Common myeloid progenitor, CD34-positive (primary cell): ENCODE data around the gene LRRC71.

ENCODE experiments used
- CTCF ChIA-PET: fragments of 350-600 bp; sonication (Branson Sonifier 250); formaldehyde crosslinking; loops from one replicate; lab custom pipeline; 2021; ENCODE audit warnings: antibody characterized with exemption; lab: Charles Lee
- POLR2A ChIA-PET: fragments of 350-600 bp; sonication (Branson Sonifier 250); formaldehyde crosslinking; loops from one replicate; lab custom pipeline; 2021; ENCODE audit warnings: antibody characterized with exemption; lab: Charles Lee
- DNase-seq, 3 donors: peaks; one replicate each; pipeline versions ENCODE4 v3.0.0 to v3.0.0-alpha.2; 2013
- H3K27ac ChIP-seq, 2 experiments: 1 replicate in 1 of 2; 2 replicates in 1 of 2; pipeline ENCODE4 v1.7.0; 2013; ENCODE audit warnings: inconsistent platforms in 2 of 2, low read length in 2 of 2, mild to moderate bottlenecking in 2 of 2, low read depth in 1 of 2, moderate library complexity in 1 of 2; ENCODE audit not compliant: severe bottlenecking in 2 of 2, insufficient read depth in 1 of 2, poor library complexity in 1 of 2
- H3K27me3 ChIP-seq, 5 experiments: replicated peaks in 2 of 5; 1 replicate in 3 of 5; 2 replicates in 2 of 5; pipeline versions ENCODE4 v1.6.1 to v1.7.0; 2013; ENCODE audit warnings: low read length in 4 of 5, mild to moderate bottlenecking in 2 of 5, moderate library complexity in 2 of 5, inconsistent platforms in 1 of 5; ENCODE audit not compliant: insufficient read depth in 5 of 5, control insufficient read depth in 4 of 5
- H3K36me3 ChIP-seq, 4 experiments: 1 replicate in 2 of 4; 2 replicates in 2 of 4; pipeline versions ENCODE4 v1.6.1 to v1.7.0; 2013; ENCODE audit warnings: low read length in 3 of 4, control low read depth in 1 of 4, mild to moderate bottlenecking in 1 of 4; ENCODE audit not compliant: control insufficient read depth in 4 of 4, insufficient read depth in 4 of 4
- H3K4me1 ChIP-seq, 4 experiments: 1 replicate in 3 of 4; 2 replicates in 1 of 4; pipeline versions ENCODE4 v1.6.1 to v1.7.1; 2013; ENCODE audit warnings: low read length in 3 of 4, mild to moderate bottlenecking in 3 of 4, control low read depth in 1 of 4, inconsistent platforms in 1 of 4, moderate library complexity in 1 of 4; ENCODE audit not compliant: control insufficient read depth in 4 of 4, insufficient read depth in 4 of 4; ENCODE audit errors: control extremely low read depth in 1 of 4
- H3K4me3 ChIP-seq, 7 experiments: 1 replicate in 4 of 7; 2 replicates in 3 of 7; pipeline versions ENCODE4 v1.5.1 to v1.7.0; 2013; ENCODE audit warnings: mild to moderate bottlenecking in 7 of 7, low read length in 6 of 7, moderate library complexity in 6 of 7, inconsistent platforms in 2 of 7, low read depth in 2 of 7, control low read depth in 1 of 7; ENCODE audit not compliant: insufficient read depth in 4 of 7, control insufficient read depth in 1 of 7; ENCODE audit errors: extremely low read depth in 1 of 7
- H3K9me3 ChIP-seq, 5 experiments: 1 replicate in 4 of 5; 2 replicates in 1 of 5; pipeline versions ENCODE4 v1.6.1 to v1.7.1; 2013; ENCODE audit warnings: low read length in 4 of 5, mild to moderate bottlenecking in 2 of 5, inconsistent platforms in 1 of 5, low read depth in 1 of 5, moderate library complexity in 1 of 5; ENCODE audit not compliant: control insufficient read depth in 4 of 5, insufficient read depth in 2 of 5; ENCODE audit errors: control extremely low read depth in 1 of 5
- WGBS: methylation state at CpG from one replicate; pipeline ENCODE4 v1.1.5; 2013; ENCODE audit not compliant: insufficient coverage; 5-methylcytosine and 5-hydroxymethylcytosine counted together

Gene LRRC71

DNA sequence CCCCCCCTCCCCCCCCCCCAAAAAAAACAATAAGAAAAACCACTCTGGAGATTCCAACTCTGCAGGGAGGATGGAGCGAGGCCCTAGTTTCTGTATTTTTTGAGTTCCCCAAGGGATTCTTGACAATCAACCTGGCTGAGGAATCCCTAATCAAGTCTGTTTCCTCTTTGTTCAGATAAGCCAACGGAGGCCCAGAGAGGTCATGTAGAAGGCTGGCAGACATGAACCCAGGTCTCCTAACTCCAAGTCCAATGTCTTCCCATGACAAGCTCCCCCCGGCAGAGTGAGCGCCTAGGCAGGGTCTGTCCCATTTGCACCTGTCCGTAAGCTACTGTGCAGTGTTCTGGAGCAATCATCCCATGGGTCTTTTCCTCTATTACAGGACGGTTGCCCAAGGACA lies 39.5 kb downstream of the LRRC71 start:
- H3K36me3 ChIP-seq: peaks cover 6 to 60% (median 24%) of the 10 kb centered on the region in 4 experiments

DNA sequence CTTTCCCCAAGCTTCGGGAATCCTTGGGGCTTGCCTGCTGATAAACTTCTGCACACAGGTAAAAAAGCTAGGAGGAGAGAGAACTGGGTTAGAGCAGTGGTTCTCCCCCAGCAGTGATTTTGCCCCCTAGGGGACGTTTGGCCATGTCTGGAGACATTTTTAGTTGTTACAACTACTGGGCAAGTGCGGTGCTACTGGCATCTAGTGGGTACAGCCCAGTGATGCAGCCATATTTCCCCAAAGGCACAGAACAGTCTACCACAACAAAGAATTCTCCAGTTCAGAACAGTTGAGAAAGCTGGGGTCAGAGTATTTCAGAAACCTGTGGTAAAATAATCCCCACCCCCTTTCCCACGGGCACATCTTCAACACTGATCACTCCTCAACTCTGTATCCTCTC lies 41.3 kb downstream of the LRRC71 start:
- ChIA-PET CTCF (interaction anchor here (0.7 to 2.7 kb wide), 4 partner anchors 9 to 51 kb away, joined by 3 to 7 read pairs (median 4); no protein-coding TSS in a partner anchor), POLR2A (no interaction called here)
- peak; percentile 30 to 52 (median 44) for DNase-seq
- 83% methylated on average over 2 of the region's 4 CpGs for WGBS
- Histone ChIP-seq H3K36me3 (peaks cover 6 to 51% (median 11%) of the 10 kb centered on the region in 4 experiments), H3K27ac (no peak overlapping the region), H3K27me3 (no peaks in the 10 kb centered on the region), H3K4me1 (peaks cover 0 to 38% (median 21%) of the 10 kb centered on the region in 4 experiments), H3K9me3 (no peaks in the 10 kb centered on the region), H3K4me3 (no peak overlapping the region)

More for the DNA sequence above, 39.5 kb downstream of the LRRC71 start:
- Histone ChIP-seq H3K27me3 (no peaks in the 10 kb centered on the region), H3K4me1 (peaks cover 0 to 38% (median 21%) of the 10 kb centered on the region in 4 experiments), H3K9me3 (no peaks in the 10 kb centered on the region), H3K4me3 (no peak overlapping the region), H3K27ac (no peak overlapping the region)
- 74% methylated on average over 6 of the region's 6 CpGs for WGBS
- peak; percentile 20 to 62 (median 48) for DNase-seq
- CTCF ChIA-PET: interaction anchor here (0.8 to 3.1 kb wide), 10 partner anchors 10 to 114 kb away, joined by 3 to 12 read pairs (median 4); no protein-coding TSS in a partner anchor
- POLR2A ChIA-PET: interaction anchor here (0.7 kb wide), 1 partner anchor 7 kb away, joined by 3 read pairs; no protein-coding TSS in a partner anchor

DNA sequence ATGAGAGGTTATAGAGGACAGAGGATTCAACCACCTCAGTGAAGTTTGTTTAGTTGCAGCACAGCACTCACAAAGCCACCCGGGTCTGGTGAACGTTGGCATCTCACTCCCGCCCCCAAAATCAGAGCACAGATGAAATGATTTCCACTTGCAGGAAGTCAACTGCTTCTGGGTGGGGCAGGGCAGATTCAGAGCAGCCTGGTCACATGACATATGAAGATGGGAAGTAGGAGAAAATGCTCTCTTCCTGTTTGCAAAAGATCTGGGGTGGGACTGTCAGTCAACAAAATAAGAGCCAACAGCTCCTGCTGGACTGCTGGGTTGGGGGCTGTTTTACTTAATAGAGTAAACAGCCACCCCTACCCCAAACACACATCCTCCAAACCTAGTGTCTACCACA lies 43.2 kb downstream of the LRRC71 start:
- no peak overlapping the region for H3K27ac ChIP-seq
- ChIA-PET CTCF (interaction anchor here (1.9 kb wide), 1 partner anchor 111 kb away, joined by 6 read pairs; no protein-coding TSS in a partner anchor), POLR2A (no interaction called here)
- peak in 2 of 3 donors; percentile 29 to 49 for DNase-seq
- peak overlapping the region in 1 of 7 experiments; percentile 43 for H3K4me3 ChIP-seq
- H3K4me1 ChIP-seq: peaks cover 0 to 26% (median 13%) of the 10 kb centered on the region in 4 experiments
- no peaks in the 10 kb centered on the region for H3K9me3 ChIP-seq
- H3K36me3 ChIP-seq: peaks cover 2 to 45% (median 14%) of the 10 kb centered on the region in 4 experiments
- H3K27me3 ChIP-seq: no peaks in the 10 kb centered on the region
- WGBS: 7% methylated on average over 3 of the region's 3 CpGs

DNA sequence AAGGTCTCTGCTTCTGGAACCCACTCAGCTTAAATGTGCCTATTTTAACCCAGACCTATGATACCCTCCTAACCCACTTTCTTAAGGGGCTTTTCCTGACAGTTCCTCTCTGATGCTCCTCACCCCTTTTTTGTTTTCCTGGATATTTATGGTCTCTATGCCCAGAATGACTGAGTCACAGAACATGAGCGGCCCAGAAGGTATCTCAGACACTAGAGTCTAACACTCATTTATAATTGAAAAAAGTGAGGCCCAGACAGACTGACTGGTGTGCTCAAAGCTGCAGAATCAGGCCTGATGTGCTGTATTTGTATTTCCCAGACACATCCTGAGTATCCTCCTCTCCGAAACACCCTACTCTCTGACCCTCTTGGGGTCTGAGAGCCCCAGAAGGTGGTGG lies 44.0 kb downstream of the LRRC71 start:
- WGBS: 100% methylated on average over 1 of the region's 2 CpGs
- no peak for DNase-seq
- H3K4me3 ChIP-seq: no peak overlapping the region
- H3K27ac ChIP-seq: no peak overlapping the region
- no peaks in the 10 kb centered on the region for H3K9me3 ChIP-seq
- H3K27me3 ChIP-seq: no peaks in the 10 kb centered on the region
- ChIA-PET CTCF (interaction anchor here (0.6 to 1.9 kb wide), 3 partner anchors 22 to 407 kb away, joined by 3 to 6 read pairs (median 3); no protein-coding TSS in a partner anchor), POLR2A (no interaction called here)
- H3K4me1 ChIP-seq: peaks cover 0 to 18% (median 9%) of the 10 kb centered on the region in 4 experiments
- H3K36me3 ChIP-seq: peaks cover 2 to 42% (median 17%) of the 10 kb centered on the region in 4 experiments

DNA sequence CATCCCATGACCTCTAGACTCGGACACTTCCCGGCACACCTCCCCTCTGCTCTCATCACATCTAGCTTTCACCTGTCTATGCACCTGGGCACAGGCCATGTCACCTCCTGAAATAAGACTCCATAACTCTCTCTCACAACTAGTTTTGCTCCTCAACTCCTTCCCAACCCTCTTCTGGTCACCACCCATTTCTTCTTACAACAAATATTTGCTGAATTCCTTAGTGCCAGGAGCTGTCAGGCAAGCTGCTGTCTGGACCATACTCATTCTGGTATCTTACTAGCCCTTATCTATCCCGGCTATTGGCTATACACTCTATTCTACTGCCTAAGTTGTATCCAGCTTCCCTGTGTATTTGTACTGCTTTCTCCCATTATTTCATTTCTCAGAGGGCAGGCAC lies 49.1 kb downstream of the LRRC71 start:
- H3K9me3 ChIP-seq: no peaks in the 10 kb centered on the region
- no peaks in the 10 kb centered on the region for H3K27me3 ChIP-seq
- no peak for DNase-seq
- ChIA-PET POLR2A (no interaction called here), CTCF (interaction anchor here (0.5 to 1.9 kb wide), 10 partner anchors 9 to 1164 kb away, joined by 3 to 5 read pairs (median 3); no protein-coding TSS in a partner anchor)
- H3K4me3 ChIP-seq: no peak overlapping the region
- H3K36me3 ChIP-seq: peaks cover 0 to 24% (median 13%) of the 10 kb centered on the region in 4 experiments
- WGBS: 100% methylated on average over 3 of the region's 3 CpGs
- no peak overlapping the region for H3K27ac ChIP-seq
- H3K4me1 ChIP-seq: no peaks in the 10 kb centered on the region

DNA sequence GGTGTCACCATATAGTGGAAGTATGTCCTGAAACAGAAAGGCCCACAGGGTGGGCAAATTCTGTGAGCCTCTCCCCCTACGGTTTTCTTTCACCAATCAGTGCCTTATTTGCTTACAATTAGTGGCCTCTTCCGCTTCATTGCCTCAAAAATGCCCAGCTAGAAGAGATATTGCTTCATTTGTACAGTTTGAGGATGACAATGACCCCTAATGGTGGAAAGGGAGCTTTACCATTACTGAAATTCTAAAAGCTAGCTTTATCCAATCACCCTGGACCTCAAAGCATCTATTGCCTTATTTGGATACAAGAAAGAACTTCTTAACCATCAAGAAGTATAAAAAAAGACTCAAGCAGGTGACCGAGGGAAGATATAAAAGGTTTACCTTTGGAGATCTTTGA lies 49.6 kb downstream of the LRRC71 start:
- DNase-seq: peak in 1 of 3 donors; percentile 22
- ChIA-PET CTCF (interaction anchor here (0.5 to 1.9 kb wide), 12 partner anchors 9 to 1164 kb away, joined by 3 to 5 read pairs (median 4); no protein-coding TSS in a partner anchor), POLR2A (no interaction called here)
- H3K4me3 ChIP-seq: no peak overlapping the region
- H3K4me1 ChIP-seq: no peaks in the 10 kb centered on the region
- no peaks in the 10 kb centered on the region for H3K27me3 ChIP-seq
- H3K27ac ChIP-seq: no peak overlapping the region
- H3K9me3 ChIP-seq: no peaks in the 10 kb centered on the region
- H3K36me3 ChIP-seq: peaks cover 0 to 26% (median 13%) of the 10 kb centered on the region in 4 experiments
- WGBS: 95% methylated on average over 3 of the region's 3 CpGs

DNA sequence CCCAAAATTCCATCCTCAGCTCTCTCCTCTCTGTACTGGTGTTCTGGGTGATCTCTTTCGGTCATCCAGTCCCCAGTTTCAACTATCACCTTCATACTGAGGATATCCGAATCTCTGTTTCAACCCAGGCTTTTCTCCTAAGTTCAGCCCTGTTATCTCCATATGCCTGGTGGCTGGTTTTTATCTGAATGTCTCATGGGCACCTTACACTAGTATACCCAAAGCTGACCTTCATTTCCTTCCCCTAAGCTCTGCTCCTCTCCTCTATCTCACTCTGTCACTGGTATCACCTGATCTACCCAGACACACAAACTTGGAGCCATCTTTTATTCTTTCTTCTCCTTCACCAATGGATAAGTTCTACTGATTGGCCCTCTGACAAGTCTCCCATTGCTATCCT lies 53.0 kb downstream of the LRRC71 start:
- Histone ChIP-seq H3K4me3 (no peak overlapping the region), H3K27me3 (no peaks in the 10 kb centered on the region), H3K36me3 (peaks cover 0 to 34% (median 15%) of the 10 kb centered on the region in 4 experiments), H3K27ac (no peak overlapping the region), H3K9me3 (no peaks in the 10 kb centered on the region), H3K4me1 (no peaks in the 10 kb centered on the region)
- ChIA-PET CTCF (no interaction called here), POLR2A (no interaction called here)
- 93% methylated on average over 2 of the region's 2 CpGs for WGBS
- DNase-seq: peak in 1 of 3 donors; percentile 35
